ENCODE measurements around the gene GRXCR1.

Gene GRXCR1

GRCh38 chr4:42892413-42892812, at the start of gene GRXCR1:
Gene GRXCR1 (plus strand): TSS chr4:42892713. CDS start chr4:42893267, 554 bp downstream.
- DNase-seq, result no peak

DNA sequence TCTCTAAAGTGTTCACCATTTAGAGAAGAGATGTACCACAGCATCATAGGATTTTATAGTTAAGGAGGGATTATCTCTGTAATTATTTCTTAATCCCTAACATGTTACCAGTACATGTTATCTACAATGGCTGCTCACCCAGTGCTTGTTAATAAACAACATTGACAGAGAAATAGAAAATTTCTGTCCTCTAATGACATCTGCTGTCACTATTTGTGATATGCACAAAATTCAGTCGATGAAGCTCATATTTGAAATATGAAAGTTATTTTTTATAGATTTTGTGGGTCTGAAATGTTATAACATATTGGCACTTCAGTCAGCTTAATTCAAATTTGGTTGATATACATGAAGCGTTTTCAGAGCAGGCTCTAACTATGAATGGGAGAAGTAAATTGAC, 48.8 kb upstream of the GRXCR1 start:
- no peak for DNase-seq

- no peak for DNase-seq
Measured at GRCh38 chr4:42844422-42845070, 48.0 kb upstream of the GRXCR1 start.

GRCh38 chr4:42845586-42845985, 46.9 kb upstream of the GRXCR1 start:
- DNase-seq, result no peak

- DNase-seq, result no peak
Measured at GRCh38 chr4:42855779-42856178, 36.7 kb upstream of the GRXCR1 start.

- peak; percentile 12 to 16 for DNase-seq
Measured at GRCh38 chr4:42865572-42866189, 26.8 kb upstream of the GRXCR1 start.

DNA sequence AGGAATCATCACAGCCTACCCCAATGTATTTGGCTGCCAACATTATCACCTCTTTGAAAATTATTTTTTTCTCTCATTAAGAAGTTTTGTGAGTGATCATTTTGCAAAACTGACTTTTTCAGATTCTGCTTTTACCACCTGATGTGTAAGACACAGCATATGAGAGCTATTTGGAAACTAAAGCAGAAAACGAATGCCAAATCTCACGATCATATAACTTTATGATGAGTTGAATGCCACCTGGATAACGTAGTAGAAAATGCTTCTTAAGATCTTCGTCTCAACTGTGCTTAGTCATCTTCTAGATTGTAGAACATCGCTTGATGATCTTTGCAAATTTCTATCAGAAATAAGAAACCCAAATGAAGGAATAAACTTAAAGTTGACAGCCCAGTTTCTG, 21.3 kb upstream of the GRXCR1 start:
- no peak for DNase-seq

GRCh38 chr4:42871671-42872290, 20.7 kb upstream of the GRXCR1 start:
- DNase-seq, result no peak

GRCh38 chr4:42878863-42879262, 13.7 kb upstream of the GRXCR1 start:
- DNase-seq, result no peak

- no peak for DNase-seq
Measured at GRCh38 chr4:42881253-42881652, 11.3 kb upstream of the GRXCR1 start.

DNA sequence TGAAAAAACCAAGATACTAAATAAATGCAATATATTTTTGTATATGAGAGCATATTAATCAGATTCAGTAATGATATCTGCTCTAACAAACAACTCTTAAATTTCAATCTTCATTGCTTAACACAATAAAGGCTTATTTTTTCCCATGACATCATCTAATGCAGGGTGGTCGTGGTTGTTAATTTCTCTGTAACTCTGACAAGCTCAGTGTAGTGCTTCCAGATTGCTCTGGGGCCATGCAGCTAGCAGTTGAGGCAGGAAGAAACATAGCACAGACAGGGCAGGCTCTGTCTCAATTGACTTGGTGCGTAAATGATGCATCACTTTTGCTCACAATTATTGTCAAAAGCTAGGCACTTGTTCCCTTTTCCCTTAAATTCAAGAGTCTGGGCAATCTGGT, 869 bp upstream of the GRXCR1 start:
- no peak for DNase-seq

DNA sequence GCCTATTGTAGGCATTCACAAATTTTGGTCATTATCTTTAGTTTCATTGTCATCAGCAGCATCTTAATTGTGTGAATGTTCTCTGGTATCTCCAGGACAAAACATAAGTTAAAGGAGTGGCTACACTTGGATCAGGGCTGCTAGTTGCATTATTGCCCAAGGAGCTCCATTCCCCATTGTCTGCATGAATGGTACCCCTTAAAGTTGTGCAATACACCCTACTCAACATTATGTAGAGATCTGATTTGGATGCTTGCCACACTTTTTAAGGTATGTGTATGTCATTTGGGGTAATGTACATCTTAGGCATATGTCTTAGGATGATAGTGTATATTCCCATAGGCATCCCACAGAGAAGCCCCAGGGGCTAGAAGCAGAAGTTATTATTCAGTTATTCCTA, 2.9 kb downstream of the GRXCR1 start:
- DNase-seq, result no peak

GRCh38 chr4:42904986-42905385, 12.5 kb downstream of the GRXCR1 start:
- DNase-seq, result no peak

DNA sequence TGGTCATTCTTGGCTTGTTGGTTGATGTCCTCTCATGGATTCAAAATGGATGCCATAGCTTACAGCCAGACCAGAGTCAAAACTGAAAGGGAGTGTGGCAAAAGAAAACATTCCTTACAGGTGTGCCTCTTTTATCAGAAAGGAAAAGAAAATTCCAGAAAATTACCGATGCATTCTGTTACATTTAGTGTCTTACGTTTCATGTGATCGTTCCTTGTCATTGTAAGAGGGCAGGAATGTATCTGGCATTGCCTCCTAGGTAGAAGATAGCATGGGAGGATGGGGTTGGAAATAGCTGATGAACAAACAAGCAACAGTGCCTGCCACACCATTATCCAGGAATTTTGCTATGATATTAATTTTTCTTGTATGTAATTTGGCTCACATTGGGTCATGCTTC, 13.1 kb downstream of the GRXCR1 start:
- no peak for DNase-seq

DNA sequence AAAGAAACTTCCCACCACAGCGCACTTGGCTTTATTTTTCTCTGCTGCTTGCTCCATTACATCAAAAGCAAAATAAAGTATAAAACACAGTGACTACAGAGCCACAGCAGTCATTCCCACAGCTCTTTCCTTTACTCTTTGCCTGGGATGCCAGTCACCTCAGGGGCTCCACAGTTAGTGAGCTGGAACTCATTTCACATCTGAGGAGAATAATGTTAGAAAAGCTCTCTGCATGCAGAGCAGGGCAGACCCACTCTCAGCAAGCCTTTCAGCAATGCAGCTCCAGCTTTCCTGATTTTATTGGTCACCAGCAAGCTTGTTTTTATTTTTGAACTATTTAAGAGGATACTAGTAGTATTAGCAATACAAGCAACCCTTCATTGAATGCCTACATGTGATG, 13.8 kb downstream of the GRXCR1 start:
- no peak for DNase-seq

DNA sequence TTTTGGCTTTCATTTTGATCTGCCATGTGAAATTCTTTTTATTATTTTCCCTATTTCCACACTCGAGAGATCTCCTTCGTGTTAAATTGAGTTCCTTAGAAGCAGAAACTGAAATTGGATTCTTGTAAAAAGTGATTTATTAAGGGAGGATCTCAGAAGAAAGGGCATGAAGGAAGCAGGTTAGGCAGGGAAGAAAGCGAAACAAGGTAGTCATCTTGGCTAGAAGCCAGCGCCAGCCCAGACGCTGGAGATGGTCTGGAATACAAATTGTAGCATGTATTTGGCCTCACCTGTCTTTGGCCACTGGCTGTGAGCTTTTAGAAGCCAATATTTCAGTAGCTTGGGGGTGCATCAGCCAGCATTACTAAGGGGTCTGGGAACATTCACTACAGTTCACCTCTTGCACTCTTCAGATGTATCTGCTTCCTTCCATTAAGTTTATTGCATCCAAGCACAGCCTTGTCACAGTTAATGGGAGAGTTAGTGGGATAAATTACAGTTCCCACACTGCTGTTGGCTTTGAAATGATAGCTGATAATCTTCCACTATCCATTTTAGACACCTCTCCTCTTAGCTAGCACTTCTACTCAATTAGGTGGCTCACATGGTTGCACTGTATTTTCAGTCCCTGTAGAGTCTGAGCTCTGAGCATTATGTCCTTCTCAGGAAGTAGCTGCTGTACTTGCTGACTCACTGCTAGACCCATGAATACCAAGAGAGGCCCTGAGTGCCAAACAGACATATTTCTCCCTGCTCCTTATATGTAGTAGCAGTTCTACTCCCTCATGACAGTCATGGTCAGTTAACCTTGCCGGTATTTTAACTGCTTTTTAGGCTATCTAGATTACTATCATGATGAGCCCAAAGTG, 14.6 kb downstream of the GRXCR1 start:
- DNase-seq, result no peak

DNA sequence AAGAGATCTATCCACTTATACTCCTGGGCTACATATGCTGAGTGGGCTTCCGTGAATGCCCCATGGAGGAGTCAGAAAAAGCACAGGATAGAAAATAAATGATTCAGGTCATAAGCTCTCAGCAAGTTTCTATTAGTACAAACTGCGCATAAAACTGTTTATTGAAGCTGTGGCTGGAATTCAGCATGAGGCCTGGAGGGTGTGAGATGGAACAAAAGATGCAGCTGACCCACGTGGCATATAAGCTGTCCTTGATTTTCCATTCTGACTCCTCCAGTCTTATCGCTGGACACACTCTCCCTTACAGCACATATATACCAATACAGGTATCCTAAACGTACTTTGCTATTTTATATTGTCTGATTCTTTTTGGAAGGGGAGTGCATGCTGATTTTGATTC, 17.9 kb downstream of the GRXCR1 start:
- no peak for DNase-seq

- no peak for DNase-seq
Measured at GRCh38 chr4:42914937-42915336, 22.4 kb downstream of the GRXCR1 start.

DNA sequence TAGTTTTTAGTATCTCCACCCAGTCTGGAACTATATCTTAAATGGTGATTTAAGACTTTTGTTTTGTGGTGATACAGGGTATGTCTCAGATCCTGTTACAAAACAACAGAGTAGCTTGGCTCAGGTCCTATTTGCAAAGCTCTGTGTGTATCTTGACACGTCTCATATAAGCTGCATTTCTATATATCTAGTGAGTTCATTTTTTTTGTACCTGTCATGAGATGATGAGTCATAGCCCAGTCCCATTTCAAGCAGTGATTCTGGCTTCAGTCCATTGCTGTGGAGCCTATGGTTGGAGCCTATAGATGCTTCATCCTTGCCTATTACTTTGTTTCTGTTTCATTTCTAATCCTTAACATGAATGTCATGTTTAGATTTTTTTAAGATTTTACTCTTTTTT, 23.0 kb downstream of the GRXCR1 start:
- no peak for DNase-seq

- DNase-seq, result no peak
Measured at GRCh38 chr4:42917296-42917695, 24.8 kb downstream of the GRXCR1 start.

- DNase-seq, result no peak
Measured at GRCh38 chr4:42923431-42923830, 30.9 kb downstream of the GRXCR1 start.

DNA sequence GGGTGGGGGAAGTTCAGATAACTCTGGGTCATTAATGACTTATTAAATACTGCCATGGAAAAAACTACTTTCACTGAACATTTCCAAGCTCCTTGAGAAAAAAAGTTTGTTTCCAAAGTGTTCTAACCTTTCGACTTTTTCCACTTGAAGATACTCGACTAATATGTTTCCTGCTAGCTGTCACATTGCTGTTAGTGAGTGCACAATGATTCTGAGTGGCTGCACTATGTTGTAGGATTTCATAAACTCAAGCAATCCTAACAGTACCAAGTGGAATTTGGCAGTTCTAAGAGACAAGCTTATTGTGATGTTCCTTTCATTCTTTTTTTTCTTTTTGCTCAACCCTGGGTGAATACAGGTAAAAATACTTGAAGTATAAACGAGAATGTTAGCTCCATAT, 33.4 kb downstream of the GRXCR1 start:
- no peak for DNase-seq

DNA sequence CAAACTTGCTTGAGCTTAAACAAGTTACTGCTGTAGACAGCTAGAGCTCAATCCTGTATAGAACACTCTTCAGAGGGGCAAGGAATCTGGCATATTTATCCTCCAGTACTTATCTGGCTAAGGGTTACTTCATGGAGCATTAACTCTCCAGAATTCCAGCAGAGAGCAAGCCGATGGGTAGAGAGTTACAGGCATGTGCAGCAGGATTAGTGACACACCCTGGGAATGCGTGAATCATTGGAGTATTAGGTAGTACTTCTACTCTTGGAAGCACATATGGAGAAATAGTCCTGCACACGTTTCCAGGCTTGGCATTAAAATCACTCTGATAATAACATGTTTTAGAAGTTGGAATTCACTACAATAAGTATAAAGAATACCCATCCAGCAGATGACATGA, 35.4 kb downstream of the GRXCR1 start:
- no peak for DNase-seq

DNA sequence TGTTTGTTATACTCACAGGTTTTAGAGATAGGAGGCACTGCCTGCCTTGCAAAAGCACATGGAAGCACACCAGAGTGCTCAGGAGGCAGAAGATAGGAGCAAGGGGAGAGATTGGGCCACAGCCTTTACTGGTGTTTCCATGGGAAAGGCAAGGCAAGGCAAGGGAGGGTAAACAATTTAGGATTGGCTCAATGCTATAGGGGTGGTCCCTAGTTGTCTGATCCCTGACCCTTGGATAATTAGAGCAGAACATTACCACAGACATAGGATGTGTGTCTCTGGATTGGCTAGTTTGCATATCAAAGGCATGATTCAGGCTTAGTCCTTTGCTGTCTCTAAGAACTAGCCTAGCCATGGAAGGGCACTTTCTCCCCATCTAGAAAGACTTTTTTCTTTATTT, 36.1 kb downstream of the GRXCR1 start:
- no peak for DNase-seq

All from stimulated activated CD4-positive, alpha-beta T cell treated with anti-CD3 and anti-CD28 coated beads, Interleukin-4, amount 100 ng/mL, for 4 hours (primary cell).